Measurements from ENCODE around the gene TESPA1. TPM values are rescaled to one million over a fixed set of nuclear protein-coding genes. Genes with fewer than 3 reads are reported as not detected.

The TESPA1 gene
- total RNA-seq, 1 experiment from 2014 or later = 1.8 TPM

Other genes with a start within 250 kb of the TESPA1 start
- not detected in 2 replicates for gene MUCL1, start 130.2 kb downstream of the TESPA1 start, total RNA-seq (2014; rRNA removed; shearing (Covaris generic))
- not detected in 2 replicates for gene NEUROD4, start 35.2 kb upstream of the TESPA1 start, total RNA-seq (2014; rRNA removed; shearing (Covaris generic))
- gene OR9K2, start 141.6 kb upstream of the TESPA1 start, total RNA-seq (2014; rRNA removed; shearing (Covaris generic)) = not detected in 2 replicates
- gene OR10A7, start 236.3 kb upstream of the TESPA1 start, total RNA-seq (2014; rRNA removed; shearing (Covaris generic)) = not detected in 2 replicates